HG03097 (cell line): ENCODE data around the gene ABAT.
A peak's percentile ranks its signal among the peaks of the same experiment; 100 is the strongest.
"Not testable (repeated sequence)": the region's sequence is repeated elsewhere in the genome, so short reads cannot be mapped to it uniquely, and the experiment has no call there.

Experiments used
- ATAC-seq: cut with Tn5 transposase; IDR thresholded peaks from one replicate; pipeline ENCODE4 v1.9.1; 2021; ENCODE audit not compliant: unreplicated experiment, low FRiP score

Gene ABAT

DNA sequence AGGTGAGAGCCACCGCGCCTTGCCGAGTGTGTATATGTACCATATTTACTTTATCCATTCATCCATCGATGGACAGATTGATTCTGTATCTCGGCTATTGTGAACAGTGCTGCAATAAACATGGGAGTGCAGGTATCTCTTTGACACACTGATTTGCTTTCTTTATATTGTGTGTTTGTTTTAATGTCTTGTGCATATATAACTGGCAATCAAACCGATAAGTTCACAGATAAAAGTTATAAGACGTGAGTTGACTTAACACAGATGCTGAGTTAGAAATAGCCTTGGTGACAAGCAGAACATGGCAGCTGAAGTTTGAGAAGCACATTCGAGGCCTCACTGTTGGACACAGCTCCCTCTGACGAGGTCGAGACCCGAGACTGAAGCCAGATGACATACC lies 99.8 kb downstream of the ABAT start:
- no peak for ATAC-seq

DNA sequence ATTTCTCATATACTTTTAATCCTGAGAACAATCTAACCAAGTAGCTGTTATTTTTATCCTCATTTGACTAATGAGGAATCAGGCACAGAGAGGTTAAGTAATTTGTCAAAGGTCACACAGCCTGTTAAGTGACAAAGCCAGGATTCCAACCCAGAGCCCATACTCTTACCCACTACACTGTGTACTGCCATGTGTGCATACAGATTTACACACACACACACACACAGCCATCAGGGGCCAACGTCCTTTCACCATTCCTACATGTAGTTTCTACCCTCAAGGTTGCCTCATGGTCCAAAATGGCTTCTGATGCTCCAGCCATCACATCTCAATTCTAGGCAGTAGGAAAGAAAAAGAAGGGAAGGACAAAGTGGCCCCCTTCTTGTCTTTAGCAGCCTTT lies 100.9 kb downstream of the ABAT start:
- no peak for ATAC-seq

DNA sequence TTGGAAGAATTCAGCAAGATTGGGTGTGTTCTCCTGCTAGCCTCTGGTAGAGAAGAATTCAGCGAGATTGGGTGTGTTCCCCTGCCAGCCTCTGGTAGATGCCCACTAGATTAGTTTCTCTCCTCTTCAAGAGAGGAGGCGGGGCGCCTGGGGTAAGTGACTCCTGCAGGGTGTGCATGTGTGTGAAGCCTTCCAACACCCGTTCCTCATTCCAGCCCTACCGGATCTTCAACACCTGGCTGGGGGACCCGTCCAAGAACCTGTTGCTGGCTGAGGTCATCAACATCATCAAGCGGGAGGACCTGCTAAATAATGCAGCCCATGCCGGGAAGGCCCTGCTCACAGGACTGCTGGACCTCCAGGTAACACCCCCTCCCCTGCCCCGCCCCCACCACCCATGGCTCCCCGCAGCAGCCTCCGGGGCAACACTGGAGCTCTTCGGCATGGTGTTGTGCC lies 101.7 kb downstream of the ABAT start:
- ATAC-seq, result no peak

DNA sequence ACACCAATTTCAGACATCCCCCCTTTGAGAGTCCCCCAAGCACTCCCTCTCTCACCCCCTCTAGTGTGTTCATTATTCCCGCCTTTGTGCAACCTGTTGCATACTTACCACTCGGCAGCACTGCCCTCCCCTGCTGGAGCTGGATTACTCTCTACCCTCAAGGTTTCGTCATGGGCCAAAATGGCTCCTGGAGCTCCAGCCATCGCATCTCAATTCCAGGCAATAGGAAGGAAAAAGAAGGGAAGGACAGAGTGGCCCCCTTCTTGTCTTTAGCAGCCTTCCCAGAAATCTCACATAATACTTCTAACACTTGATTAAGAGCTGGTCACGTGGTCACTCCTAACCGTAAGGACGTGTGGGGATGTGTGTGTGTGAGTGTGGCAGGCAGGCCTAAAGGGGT lies 102.8 kb downstream of the ABAT start:
- no peak for ATAC-seq

DNA sequence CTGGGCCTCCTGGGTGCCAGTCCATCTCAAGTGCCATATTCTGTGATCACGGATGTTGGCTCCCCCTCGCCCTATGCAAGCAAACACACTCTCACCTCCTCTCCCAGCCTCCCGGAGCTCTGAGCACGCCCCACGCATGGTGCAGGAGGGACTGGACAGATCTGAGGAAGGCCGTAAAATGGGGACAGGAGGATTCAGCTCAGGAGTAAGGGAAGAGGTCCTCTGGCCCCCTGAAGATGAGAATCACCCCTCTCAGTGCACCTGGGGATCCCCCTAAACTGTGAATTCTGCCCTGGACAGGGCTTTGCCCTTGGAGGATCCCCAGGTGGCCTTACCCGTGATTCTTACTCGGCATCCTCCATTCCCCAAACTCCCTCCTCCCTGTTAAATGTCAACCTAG lies 107.4 kb downstream of the ABAT start:
- ATAC-seq, result no peak

DNA sequence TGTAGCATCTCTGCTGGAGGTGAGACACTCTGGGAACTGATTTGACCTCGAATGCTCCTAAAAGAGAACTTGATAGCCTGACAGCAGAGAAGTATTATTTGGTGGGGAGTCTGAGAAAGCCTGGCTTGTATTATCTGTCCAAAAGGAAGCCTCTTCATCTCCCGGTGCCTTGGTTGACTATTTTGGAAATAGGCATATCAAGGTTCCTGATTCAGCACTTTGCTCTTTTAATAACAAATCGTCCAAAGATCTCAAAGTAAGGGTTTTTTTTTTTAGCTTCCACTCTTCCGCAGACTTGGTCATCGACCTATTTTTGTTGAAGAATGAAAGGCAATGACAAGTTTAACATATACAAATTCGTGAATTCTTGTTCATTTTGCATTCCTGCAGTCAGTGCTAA lies 108.3 kb downstream of the ABAT start:
- ATAC-seq, result no peak

DNA sequence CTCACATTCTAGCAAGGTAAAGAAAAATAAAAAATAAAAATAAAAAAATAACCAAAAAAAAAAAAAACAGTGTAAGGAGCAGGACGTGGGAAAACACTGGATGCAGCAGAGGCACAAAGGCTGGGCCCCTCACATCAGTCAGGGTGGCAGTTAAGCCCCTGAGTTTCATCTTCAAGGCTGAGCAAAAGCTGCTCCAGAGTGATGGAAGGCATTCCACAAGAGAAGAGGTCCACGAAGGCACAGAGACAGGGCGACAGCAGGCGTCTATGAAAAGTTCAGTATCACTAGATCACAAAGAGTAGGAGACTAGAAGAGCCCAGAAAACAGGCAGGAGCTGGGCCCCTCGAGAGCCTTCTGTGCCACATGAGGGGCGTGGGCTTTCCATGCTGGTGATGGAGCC lies 111.0 kb downstream of the ABAT start:
- no peak for ATAC-seq

DNA sequence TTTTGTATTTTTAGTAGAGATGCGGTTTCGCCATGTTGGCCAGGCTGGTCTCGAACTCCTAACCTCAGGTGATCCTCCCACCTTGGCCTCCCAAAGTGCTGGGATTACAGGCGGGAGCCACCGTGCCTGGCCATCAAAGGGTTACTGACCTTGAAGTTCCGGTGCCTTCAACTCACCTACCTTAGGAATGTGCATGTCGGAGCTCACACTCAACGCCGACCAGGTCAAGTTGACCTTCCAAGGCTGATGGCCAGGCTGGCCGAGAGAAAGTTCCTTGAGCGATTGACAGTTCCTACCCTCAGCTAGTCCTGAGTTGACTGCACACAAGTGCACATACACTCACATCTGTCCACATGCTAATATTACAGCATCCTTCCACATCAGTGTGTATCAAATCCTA lies 111.9 kb downstream of the ABAT start:
- ATAC-seq, result not testable (repeated sequence)

DNA sequence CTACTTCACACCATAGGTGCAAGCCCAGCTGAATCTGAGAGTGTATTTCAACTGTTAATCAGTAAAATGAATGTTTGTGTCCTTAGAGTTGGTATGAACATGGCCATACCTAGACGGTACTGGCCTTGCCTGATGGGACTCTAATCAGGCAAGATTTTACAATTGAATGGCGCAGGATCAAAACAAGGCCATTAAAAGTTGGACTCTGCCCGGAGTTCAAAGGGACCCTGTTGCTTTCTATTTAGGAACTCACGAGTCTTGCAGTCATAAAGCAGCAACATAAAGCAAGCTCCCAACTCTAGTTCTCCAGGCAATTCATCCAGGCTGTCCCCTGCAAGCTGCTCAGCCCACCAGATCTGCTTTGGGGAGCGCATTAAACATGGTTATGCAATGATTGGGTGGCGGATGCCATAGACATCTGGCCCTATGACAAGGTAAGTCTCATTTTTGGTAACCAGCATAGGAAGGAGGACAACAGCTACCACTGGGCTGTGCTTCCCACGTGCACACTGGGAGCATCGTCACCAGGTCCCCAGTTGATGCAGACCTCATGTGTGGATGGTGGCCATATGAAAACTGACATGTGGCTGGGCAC lies 114.3 kb downstream of the ABAT start:
- ATAC-seq, result no peak

DNA sequence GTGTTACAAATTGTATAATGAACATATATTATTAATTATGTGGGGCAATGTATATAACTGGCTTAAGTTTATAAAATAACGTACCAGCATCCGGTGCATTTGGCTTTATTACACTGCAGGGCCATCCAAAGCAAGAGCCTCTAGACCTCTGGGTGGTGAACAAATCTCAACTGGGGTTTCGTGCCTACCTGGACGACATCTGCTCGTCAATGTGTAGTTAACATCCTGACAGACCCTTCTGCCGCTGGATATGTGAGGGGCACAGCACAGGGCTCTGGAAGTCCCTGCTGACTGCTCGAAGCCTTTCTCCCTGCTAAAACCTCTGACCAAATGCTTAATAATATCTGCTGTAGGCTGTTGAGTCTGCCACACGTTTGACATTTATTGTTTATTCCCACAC lies 120.7 kb downstream of the ABAT start:
- ATAC-seq, result no peak

DNA sequence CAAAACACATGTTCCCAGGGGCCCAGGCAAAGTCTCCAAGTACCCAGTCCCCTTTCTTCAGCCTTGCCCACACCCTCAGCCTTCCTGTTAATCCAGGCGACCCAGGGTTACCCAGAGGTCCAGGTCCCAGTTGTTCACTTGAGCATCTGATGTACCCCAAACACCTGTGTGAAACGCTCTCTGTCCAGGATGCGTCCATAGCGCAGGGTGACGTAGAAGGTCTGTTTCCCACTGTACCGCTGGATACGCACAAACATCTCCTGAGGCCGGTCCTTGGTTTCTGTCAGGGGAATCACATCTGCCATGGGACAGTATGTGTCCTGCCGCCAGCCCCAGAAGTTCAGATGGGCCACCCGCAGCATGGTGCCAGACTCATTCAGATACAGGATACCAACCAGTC lies 121.4 kb downstream of the ABAT start:
- ATAC-seq, result no peak

DNA sequence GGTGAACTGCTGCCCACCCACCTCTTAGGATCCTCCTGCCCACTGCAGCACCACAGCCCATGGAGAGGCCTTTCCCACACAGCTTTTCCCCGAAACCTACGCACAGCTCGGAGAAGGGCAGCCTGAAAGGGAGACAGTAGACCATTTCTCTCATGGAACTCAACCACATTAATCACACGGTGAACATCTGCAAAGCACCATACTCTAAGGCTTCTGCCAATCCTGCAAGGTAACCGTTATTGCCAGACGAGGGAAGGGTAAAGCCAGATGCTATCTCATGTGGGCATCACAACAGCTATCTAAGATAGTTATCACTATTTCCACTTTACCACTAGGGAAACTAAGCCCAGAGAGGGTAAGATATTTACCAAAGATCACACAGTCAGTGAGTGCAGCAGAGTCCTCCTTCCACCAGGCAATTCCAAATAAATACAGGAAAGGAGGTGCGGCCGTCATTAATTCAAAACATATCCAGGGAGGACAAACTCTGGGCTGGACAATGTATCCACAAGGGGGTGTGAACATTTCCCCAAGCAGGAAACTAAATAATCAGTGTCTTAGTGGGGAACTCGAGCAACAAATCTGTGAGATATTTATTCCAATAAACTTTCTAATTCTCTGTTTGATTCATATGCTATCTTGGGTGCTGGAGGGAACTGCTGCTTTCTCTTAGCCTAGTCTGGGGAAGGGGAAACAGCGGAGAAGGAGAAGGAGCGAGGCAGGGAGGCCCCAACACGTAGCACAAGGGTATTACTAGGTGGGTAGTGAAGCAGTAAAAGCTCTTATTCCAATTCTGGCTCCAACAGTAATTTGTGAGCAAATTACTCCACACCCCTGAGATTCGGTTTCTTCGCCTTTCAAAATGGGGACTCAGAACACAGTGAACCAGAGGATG lies 122.3 kb downstream of the ABAT start:
- no peak for ATAC-seq

DNA sequence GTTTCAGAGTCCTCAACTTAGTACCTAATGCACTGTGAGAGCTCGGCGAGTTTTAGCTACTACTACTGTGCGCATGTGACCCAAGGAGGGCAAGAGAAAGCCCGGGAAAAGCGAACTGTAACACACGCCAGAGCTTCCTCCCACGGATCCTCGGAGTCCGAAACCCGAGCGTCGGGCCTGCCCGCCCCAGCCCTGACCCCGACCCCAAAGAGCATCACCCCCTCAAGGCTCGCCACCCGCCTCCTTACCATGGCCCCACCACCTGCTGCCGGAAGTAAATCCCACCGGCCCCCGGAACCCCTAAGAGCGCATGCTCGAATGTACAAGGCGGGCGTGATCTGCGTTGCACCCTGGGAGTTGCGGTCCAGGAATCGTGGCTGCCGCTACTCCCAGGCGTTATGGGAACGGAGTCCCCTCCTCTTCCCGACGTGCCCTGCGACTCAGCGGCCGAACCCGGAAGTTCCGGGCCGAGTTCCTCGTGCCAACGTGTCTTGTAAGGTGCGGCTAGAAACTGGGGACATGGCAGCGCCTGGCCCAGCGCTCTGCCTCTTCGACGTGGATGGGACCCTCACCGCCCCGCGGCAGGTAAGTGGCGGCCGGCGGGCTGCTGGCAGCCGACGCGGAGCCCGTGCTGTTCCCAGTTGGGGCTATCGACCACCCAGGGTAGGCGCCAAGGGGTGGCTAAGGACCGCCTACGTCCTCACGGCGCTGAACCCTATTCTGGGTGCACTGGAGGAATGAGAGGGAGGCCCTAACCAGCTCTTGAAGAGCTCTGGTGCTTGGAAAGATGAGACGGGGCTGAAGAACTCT lies 123.2 kb downstream of the ABAT start, which contains the start of the genes PMM2 and TMEM186:
Gene PMM2, plus strand, starts transcription at position 476 of the 810 bp plus-strand sequence. Its CDS starts 44 bp downstream, at position 520.
Gene TMEM186, minus strand, starts transcription at position 276 of the 810 bp plus-strand sequence. Its CDS starts 25 bp downstream, at position 251.
- ATAC-seq, result peak; percentile 93

DNA sequence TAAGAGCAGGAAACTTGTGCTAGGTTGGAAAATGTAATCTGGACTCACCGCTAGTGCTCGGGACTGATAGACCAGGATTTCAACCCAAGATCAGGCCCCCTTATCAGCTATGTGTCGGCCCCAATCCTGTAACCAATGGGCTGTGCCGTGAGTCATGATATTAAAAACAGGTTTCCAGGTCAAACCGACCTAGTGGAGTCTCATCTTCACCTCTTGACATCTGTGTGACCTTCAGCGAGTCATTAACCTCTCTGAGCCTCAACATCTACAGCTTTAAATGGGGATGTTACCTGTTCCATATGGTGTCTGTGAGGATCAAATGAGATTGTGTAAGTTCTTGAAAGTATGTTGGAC lies 123.7 kb downstream of the ABAT start:
- ATAC-seq, result no peak

DNA sequence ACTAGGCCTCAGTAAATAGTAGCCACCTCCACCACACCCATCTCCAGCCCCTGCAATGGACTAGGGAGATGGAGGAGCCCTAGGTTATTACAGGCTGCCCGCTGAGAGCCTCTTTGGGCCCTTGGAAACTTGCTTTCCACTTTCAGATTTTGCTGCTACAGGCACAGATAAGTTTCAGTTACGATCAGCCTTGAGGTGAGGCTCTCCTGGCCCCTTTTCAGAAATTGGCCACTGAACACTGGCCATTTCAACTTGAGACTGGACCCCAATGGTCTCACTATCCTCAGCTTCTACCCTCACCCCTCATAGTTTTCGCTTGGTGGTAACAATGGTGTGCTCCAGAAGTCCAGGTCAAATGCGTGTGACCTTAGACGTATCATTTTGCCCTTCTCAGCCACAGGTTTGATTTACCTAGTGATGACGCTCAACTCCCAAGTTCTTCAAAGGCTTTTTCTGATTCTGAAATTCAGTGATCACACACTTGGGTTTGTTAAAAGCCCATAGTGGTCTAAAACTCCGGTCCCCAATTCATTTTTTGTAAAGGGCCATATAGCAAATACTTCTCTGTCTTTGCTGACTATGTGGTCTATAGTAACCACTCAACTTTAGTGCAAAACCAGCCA lies 124.2 kb downstream of the ABAT start:
- no peak for ATAC-seq

DNA sequence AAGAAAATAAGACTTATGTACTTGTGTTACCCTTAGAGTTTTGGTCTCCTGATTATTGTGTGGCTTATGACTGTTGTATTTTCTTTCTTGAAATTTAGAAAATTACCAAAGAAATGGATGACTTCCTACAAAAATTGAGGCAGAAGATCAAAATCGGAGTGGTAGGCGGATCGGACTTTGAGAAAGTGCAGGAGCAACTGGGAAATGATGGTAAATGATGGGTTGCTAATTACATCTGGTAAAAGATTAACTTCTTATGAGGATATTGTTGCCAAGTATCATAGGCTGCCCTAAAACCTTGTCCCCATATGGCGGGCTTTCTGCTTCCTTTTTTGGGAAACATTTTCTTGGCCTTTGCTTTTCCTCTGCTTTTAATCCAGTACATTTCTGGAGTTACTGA lies 127.3 kb downstream of the ABAT start:
- ATAC-seq, result no peak

DNA sequence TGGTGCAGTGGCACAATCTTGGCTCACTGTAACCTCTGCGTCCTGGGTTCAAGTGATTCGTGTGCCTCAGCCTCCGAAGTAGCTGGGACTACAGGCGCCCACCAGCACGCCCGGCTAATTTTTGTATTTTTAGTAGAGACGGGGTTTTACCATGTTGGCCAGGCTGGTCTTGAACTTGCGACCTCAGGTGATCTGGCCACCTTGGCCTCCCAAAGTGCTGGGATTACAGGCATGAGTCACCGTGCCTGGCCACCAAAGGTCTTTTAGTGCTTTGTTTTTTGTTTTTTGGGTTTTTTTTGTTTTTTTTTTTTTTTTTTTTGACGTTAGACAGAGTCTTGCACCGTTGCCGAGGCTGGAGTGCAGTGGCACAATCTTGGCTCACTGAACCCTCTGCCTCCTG lies 129.3 kb downstream of the ABAT start:
- ATAC-seq, result not testable (repeated sequence)

DNA sequence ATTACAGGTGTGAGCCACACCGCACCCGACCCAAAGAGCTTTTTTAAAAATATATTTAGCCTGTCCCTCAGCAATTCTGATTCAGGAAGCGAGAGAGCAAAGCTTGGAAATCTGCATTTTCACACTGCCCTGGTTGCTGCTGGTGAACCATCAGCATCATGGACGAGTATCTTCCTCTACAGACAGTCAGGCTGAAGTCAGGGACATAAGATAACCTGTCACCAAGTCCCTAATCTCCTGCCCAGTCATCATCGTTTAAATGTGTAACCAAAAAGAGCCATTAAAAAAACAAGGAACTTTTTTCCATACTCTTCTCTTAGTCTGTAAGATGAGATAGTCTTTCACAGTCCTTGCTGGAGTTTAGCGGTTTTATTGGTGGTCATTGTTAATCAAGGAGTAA lies 129.9 kb downstream of the ABAT start:
- ATAC-seq, result no peak

DNA sequence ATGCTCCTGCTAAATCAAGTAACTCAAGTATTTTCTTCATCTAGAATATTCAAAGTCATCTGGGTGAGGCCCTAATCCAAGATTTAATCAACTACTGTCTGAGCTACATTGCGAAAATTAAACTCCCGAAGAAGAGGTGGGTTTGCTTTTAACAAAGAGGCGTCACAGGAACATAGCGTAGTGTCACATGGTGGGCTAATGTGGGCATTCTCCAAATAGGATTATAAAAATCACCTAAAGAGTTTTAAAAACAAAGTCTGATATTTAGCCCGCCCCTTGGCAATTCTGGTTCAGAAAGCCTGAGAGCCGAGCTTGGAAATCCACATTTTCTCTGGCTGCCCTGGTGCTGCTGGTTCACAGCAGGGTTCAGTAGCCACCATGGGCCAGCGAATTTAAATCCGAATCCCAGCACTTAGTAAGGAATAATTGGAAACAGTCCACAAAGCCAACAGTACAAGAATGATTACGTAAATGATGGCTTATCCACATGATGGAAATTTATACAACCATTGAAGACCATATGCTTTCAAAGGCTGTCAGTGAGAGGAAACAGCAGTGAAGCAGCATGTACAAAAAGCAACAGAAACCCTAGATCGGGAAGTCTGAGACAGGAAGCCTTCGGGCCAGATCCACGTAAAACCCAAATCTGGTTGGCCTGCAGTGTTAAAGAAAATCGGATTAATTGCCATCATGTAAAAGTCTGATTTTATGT lies 132.0 kb downstream of the ABAT start:
- ATAC-seq, result no peak

DNA sequence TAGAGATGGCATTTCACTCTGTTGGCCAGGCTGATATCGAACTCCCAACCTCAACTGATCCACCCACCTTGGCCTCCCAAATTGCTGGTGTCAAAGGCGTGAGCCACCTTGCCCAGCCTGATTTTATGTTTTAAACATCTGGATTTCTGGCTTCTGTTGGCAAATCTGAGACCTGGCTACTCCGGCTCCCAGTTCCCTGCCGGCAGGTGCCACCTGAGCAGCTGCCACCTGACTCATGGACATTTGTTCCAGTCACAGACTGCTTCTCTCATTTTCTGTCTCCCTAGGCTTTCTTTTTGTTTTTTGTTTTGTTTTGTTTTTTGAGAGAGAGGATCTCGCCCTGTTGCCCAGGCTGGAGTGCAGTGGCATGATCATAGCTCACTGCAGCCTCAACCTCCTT lies 132.8 kb downstream of the ABAT start:
- no peak for ATAC-seq
